NOMO-1 treated with dmso at 0.1 percent for 144 hours (cell line): Measurements from ENCODE around the gene STON1.
"Not testable (repeated sequence)": the region's sequence is repeated elsewhere in the genome, so short reads cannot be mapped to it uniquely, and the experiment has no call there.

Experiments
- DNase-seq: peaks from one replicate; lab custom pipeline; 2025; ENCODE audit not compliant: unreplicated experiment; lab: John Stamatoyannopoulos, UW

The STON1 gene

DNA sequence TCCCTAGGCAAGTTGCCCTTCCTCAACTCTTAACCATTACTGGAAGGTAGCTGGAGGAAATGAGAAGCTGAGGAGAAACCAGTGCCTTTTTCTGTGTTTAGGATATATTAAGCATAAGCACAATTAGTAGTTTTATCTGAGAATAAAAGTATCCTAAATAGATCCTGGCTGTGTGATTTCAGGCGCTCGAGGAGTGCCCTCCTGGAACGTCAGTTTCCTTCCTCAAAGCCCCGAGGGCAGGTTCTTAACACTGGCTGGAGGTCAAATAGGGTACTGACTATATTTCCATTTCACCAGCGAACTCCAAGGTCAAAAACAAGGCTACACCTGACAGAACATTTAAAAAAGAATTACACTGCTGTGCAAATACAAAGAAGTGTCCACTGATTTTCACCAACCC, 1.5 kb upstream of the STON1 start:
- no peak for DNase-seq

DNA sequence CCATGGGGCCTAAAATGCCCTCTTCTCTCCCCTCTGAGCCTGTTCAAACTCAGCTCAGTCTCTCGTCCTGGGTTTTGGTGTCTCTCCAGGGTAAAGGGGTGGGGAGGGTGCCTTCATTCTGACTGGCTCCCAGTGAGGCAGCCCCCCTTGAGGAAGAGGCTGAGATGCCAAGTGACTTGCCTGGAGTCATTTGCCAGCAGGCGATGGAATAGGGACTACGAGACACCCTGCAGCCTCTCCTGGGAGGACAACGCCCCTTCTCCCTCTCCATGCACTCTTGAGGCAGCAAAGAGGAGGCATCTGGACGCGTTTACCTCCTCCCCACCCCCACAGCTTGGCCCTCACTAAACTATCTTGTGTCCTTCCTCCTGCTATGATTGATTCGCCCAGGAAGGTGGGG, 760 bp upstream of the STON1 start:
- DNase-seq: no peak

DNA sequence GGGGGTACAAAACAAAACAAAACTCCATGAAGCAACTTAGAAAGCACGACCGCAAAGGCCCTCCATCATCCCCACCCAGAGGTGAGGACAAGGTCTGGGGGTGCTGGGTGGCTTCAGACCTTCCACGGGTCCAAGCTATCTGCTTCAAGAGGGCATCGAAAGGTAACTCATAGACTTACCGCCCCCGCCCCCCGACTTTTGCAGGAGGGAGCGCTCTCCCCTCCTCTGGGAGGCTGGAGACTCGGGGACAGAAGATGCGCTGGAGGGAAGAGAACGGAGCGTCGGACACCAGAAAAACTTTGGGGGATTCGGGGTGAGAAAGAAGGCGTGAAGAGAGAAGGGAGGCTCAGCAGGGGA, 300 bp upstream of the STON1 start:
- no peak for DNase-seq

DNA sequence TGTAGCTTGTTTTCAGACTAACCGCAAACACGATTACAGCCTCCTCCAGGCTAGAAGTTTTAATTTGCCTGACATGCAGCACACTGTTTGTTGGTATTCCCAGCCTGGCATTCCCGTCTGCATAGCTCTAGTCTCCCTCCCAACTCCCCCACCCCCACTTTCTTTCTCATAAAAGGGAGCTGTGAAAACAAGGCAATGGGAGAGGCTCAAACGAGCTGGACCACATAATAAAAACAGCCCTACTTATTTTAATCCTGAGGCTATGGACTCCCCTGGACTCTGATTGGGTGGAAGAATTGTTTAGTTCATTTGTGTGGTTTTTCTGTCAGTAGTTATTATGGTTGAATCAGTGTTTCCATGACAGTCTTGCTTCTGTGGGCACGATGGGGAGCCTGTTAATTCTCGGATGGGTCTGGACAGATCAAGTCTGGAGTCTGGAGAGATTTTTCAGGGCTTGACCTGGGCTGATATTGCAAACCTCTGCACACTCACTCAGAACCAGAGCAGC, 1.2 kb downstream of the STON1 start:
- DNase-seq: no peak

DNA sequence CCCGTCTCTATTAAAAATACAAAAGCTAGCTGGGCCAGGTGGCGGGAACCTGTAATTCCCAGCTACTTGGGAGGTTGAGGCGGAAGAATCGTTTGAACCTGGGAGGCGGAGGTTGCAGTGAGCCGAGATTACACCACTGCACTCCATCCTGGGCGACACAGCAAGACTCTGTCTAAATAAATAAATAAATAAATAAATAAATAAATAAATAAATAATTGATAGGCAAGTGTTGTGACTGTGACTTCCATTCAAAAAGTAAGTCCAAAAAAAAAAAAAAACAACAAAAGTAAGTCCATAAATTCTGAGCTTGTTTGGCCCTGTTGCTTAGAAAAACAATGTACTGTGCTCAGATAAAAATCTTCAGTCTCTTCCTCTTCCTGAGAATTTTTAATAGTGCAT, 2.2 kb downstream of the STON1 start:
- DNase-seq: no peak

DNA sequence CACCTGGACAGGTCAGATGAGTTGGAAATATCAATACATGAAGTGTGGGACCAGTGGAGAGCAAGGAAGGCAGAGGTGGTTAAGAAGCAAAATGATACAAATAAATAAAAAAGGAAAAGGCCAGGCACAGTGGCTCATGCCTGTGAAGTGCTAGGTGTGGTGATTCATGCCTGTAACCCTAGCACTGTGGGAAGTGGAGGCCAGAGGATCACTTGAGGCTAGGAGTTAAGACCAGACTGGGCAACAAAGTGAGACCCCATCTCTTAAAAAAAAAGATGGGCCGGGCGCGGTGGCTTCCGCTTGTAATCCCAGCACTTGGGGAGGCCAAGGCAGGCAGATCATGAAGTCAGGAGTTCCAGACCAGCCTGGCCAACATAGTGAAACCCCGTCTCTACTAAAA, 2.9 kb downstream of the STON1 start:
- no peak for DNase-seq

DNA sequence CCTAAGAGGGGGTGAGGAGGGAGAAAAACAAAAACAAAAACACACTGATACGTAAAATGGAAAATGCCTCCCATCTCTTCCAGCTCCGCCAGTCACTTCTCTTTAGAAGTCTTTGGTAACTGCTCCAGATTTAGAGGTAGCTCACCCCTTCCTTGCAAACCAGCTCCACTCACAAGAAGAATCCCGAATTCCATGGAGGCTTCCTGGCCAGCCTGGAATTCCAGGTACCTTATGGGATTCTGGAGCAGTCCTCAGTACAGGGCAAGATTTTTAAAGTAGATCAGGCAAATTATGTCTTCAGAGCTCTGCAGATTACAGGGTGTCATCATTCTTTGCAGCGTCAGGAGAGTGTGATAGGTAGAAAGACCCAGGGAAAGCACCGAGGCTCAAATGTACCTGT, 4.8 kb downstream of the STON1 start:
- DNase-seq: no peak

DNA sequence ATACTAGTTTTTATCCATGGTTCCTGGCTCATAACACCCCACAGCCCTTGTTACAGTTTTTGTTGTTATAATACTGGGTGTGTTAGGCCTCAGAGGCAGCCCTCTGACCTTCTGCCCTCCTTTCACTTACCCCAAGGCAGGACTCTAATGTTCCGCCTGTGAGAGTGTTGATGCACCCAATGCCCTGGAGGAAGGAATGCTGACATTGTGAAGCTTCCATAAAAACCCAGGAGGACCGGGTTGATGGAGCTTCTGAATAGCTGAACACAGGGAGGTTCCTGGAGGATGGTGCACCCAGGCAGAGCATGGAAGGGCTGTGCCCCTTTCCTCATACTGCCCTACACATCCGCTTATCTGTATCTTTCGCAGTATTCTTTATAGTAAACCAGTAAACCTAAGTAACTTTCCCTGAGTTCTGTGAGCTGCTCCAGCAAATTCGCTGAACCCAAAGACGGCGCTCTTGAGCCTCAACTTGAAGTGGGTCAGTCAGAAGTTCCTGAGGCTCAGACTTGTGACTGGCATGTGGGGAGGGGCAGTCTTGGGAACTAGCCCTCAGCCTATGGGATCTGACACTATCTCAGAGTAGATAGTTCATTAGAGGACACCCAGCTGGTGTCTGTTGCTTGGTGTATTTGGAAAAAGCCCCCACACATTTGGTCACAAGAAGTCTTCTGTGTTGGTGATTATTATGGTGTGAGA, 10.4 kb downstream of the STON1 start:
- no peak for DNase-seq

DNA sequence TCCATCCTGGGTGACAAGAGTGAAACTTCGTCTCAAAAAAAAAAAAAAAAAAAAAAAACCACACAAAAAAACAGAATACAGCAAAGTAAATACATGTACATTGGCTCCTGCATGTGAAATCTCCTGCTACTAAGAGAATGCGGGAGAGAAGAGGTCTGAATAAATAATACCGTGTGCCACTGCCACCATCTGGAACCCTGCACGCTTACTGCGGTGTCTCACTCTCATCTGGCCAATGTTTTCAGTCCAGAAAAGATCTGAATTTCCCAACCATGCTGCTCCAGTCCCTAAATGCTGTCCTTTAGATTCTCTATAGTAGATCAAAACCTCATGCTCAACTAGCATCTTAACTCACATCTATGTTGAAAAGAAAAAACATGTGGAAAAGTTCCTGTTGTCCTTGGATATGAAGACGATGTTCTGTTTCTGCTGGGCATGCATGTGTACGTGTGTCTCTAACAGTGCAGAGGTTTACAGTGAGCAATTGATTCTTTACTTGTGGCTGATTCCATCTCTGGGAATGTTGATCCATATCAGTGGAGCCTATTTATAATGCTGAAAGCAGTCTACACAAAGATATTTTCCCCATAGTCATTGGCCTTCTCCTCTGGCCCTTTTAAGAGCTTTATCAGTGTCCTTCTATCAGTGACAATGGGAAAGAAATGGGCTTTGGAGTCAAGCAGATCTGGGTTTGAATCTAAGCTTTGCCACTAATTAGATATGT, 11.9 kb downstream of the STON1 start:
- no peak for DNase-seq

DNA sequence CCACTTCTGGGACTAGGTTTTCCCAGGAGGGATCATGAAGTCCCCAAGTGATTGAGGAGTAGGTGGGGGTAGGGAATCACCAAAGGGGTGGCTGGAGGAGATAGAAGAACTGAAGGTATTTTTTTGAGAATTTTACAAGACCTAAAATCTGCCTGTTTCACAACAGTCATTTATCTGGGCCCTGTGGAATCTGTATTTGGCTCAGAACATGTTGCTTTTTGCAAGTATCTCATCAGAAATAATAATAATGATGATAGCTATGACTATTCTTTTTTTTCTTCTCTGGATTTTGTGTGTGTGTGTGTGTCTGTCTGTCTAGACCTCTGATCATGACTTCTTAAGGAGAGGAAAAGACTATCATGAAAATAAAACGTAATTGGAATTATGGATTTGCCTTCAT, 13.9 kb downstream of the STON1 start:
- no peak for DNase-seq

DNA sequence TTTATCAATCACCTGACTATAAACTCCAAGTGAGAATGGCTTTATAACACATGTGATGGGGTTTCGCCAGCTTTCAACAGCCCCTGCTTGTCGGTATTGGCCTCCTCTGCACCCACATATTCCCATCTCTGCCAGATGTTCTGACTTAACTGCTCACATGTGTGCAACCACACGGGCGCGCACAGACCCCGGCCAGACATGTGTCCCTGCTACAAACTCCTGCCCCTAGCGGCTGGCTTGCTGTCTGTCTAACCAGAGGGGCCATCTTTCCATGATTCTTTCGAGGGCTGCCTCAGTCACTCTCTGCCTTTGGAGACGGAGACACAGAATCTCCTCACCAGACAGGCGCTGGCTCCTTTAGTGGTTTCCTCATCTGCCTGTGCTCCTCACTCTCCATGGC, 15.3 kb downstream of the STON1 start:
- DNase-seq: no peak

DNA sequence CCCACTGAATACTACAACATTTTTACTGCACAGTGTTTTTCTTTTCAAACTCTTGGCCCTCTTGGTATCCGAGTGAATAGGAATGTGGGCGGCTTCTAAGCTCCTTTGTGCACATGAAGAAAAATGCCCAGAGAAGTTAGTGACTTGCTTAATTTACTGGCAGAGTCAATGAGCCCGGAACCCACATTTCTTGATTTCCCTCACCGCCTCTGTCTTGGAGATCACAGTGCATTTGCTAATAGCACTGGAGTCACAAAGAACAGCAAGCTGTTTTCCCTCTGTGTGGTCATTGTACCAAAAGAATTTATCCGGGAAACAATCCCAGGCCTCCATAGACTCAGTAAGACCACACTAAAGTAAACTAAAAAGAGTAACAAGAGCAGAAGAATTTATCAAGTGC, 18.9 kb downstream of the STON1 start:
- DNase-seq: no peak

DNA sequence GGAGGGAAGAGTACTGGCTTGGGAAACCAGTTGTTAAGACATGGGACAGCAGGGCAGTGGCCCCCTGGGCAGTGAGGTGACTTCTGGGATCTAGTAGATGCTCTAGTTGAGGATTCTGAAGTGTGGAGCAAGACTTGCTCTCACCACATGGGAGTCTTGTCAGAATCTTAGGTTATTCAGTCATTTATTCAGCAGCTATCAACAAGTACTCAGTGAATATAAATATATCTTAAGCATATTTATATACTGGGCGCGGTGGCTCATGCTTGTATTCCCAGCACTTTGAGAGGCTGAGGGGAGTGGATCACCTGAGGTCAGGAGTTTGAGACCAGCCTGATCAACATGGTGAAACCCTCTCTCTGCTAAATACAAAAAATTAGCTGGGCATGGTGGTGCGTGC, 20.0 kb downstream of the STON1 start:
- no peak for DNase-seq

DNA sequence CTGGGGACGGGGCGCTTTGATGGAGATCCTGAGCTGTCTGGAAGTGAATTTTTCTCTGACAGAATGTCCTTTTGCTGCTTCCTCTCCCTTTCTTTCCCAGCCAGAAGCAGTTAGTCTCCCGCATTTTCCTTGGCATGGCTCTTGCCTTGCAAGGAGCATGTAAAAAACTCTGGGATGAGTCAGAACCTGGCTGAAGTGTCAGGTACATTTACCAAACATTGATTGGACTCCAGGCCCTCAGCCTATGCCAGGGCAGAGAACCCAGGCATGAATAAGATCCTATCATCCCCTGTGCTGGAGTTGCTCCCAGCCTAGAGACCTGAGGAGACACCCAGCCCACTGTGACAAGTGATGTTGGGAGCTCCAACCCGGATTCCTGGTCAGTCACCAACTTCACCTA, 21.6 kb downstream of the STON1 start:
- DNase-seq: no peak

DNA sequence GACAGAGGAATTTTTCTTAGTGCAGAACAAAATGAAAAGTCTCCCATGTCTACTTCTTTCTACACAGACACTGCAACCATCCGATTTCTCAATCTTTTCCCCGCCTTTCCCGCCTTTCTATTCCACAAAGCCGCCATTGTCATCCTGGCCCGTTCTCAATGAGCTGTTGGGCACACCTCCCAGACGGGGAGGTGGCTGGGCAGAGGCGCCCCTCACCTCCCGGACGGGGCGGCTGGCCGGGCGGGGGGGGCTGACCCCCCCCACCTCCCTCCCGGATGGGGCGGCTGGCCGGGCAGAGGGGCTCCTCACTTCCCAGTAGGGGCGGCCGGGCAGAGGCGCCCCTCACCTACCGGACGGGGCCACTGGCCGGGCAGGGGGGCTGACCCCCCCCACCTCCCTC, 25.1 kb downstream of the STON1 start:
- DNase-seq: not testable (repeated sequence)

DNA sequence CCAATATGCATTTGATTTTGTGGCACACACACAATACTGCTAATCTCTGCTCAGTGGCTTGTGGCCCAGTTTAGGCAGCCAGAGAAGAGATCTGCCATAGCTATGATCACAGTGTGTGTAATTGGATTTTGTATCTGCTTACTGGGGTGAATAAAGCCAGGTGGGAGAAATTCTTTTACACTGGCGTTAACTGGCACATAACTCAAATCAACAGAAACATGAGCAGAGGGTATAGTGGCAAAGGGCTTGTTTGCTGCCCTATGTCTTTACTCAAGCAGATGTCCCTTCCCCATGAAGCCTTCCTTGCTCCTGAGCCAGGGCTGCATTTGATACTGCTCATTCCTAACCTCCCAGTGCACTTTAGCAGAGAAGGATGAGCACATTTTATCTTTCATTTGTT, 28.5 kb downstream of the STON1 start:
- no peak for DNase-seq

DNA sequence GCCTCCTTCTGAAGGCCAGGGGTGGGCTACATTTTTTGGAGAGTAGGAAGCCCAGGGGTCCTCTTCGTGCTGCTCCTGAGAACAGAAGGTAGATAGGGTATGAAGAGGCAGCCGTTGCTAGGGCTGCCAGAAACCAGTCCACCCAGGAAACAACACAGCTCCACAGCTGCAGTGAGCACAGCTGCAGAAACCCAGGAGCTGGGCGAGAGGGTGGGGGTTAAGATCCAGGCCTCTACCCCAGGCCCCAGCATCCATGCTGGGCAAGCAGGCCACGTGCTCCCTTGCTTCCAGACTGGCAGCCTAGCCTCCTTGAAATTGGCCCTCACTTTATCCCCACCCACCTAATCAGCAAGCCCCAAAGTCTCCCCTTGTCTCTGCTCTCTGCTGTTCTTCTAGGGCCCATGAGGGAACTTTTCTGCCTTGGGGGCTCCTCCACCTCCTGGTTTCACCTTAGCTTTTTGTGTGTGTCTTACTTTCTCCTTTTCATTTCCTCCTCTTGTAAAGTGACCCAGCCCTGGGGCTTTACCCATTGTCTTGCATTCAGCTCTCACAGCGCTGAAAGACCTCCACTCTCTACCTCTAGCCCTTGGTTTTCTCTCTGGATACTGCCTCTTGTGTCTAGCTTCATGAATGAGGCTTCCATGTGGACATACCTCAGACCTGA, 30.7 kb downstream of the STON1 start:
- DNase-seq: no peak

DNA sequence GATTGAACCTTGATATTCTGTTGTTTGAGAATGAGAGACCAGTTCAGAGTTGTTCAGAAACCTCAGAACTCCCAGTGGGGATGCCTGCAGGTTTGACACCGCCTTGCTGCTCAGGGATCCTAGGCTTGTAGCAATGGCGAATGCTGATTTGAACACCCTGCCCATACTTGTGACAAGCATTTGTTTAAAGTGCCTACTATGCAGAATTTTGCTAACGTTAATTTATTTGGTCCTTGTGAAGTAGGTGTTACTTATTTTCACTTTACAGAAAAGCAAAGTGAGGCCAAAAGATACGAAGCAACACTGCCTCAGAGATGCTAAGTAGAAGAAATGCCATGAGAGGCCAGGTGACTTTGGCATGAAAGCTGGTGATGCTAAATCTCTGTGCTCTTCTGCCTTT, 32.3 kb downstream of the STON1 start:
- no peak for DNase-seq

DNA sequence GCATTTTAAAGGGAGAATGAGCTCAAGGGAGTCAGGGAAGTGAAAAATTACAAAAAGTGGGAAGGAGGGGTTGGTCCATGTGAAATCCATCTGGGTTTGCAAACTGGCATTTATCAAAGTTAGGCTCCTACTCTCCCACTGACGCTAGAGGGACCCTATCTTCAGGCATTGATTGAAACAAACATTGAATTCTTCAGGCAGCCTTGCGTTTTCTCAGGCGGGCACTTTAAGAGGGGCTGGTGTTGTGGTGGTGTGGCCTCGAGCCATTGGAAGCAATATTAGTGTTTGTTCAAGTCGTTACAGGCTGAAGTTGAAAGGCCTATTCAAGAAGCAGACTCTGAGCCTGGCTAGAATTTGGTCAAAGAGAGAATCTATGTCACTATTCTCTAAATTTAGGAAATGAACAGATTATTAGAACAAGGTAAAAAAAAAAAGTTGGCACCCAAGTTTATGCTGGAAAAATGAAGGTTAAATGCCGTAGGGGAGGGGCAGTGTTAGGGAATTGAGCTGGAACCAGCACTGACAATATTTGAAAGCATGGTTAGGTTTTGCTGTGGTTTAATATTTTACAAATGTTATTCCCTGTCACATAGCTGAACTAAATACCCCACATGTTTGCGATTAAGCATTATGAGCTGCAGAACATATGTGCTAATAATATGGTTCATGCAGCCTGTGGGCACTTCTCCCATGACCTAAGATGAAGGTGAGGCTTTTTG, 36.8 kb downstream of the STON1 start:
- no peak for DNase-seq

DNA sequence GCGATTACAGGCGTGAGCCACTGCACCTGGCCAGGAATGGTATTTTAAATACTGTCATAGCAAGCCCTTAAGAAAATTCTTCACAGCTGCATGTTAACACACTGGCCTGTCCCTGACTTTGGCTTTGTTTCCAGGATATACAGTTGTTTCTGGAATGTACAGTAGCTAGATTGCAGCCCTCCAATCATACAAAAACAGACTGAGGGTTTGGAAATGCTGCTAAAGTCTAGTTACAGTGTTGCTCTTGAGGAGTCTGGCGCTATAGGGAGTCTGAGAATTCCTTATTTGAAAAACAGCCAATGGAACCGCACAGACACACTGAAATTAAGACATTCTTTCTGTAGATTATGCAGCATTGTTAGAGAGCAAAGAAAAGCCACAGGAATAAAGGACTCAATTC, 37.7 kb downstream of the STON1 start:
- no peak for DNase-seq

DNA sequence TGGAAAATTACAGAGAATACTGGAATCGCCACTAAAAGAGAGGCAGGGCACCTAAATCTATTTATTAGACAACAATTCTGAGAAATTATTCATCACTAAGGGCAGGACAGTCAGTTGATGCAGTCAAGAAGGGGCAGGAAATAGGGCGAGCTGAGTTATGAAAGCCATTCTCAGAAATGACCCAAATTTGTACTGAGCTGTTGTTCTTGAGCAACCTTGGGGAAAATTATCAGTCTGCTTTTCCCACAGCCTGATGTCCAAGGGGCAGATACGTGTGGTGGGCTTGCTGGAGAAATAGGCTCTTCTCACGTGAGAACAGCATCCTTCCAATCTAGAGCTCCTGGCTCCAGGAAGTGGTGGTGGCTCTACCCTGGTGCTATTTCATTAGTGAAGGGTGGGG, 38.6 kb downstream of the STON1 start:
- no peak for DNase-seq

DNA sequence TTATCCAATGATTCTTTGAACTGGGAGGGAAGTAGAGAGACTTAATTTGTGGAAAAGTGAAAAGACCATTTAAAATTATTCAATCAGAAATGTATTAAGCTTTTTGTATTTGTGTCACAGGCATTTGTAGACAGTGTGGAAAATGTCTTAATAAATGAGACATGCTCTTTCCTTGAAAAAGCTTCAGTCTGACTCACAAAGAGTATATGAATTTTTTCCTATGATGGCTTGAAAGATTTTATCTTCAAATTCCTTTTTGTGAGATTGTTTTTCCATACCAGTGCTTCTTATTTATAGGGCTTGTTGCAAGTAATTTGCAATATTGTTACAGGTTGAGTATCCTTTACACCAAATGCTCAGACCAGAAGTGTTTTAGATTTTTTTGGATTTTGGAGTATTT, 39.5 kb downstream of the STON1 start:
- DNase-seq: no peak
